ENCODE results near the gene WNT3.

- TF ChIP-seq CTCF (IDR thresholded peaks at IDR 0.05) (no peak), POLR2A (IDR thresholded peaks at IDR 0.05) (no peak), POLR2AphosphoS5 (IDR thresholded peaks at IDR 0.05; ENCODE audit: insufficient read depth in 1 of 2, low read depth in 1 of 2) (no peak)
Measured at GRCh38 chr17:46811978-46812583, 6.4 kb downstream of the WNT3 start.

Measured in vagina (tissue), 2 donors.